Endothelial cell of umbilical vein (primary cell): ENCODE measurements around the gene H1-8. TPM values are rescaled to one million over a fixed set of nuclear protein-coding genes. Genes with fewer than 3 reads are reported as not detected.

ENCODE experiments used
- BruUV-seq: library from RNA; stranded (reverse); fragments of 400-500 nt; replicated peaks from 2 replicates; lab custom pipeline; 2021; lab: Mats Ljungman, UMichigan
- CTCF ChIA-PET: fragments of 300-600, 350-600 bp; sonication (Branson Sonifier 250); formaldehyde crosslinking; loops from one replicate; lab custom pipeline; 2021; ENCODE audit warnings: antibody characterized with exemption, inconsistent platforms; lab: Charles Lee
- POLR2A ChIA-PET: fragments of 300-600, 350-600 bp; sonication (Branson Sonifier 250); formaldehyde crosslinking; loops from one replicate; lab custom pipeline; 2021; ENCODE audit warnings: antibody characterized with exemption, inconsistent platforms; lab: Charles Lee
- DNase-seq: peaks from one replicate; pipeline ENCODE4 v3.0.0-alpha.2; 2011; ENCODE audit warnings: low read depth, low spot score
- FAIRE-seq: peaks from 2 replicates; lab custom pipeline; 2011; peaks lifted over from hg19 to GRCh38; lab: Jason Lieb, UNC
- H2AFZ ChIP-seq: 2 replicates; pipeline ENCODE4 v1.6.0; 2012; ENCODE audit warnings: low read depth, low read length, control low read depth, inconsistent platforms
- H3K27ac ChIP-seq: 2 replicates; pipeline ENCODE4 v1.5.1; 2011; ENCODE audit warnings: low read depth, mild to moderate bottlenecking, control low read depth, low read length, moderate library complexity; ENCODE audit not compliant: insufficient read depth
- H3K27me3 ChIP-seq, 2 experiments: 2 replicates each; pipeline versions ENCODE4 v1.6.0 to v1.6.1; 2011; ENCODE audit warnings: low read length in 2 of 2, mixed read lengths in 1 of 2; ENCODE audit not compliant: control insufficient read depth in 2 of 2, insufficient read depth in 2 of 2
- H3K36me3 ChIP-seq, 2 experiments: 2 replicates in 1 of 2; 3 replicates in 1 of 2; pipeline ENCODE4 v1.5.1; 2011; ENCODE audit warnings: low read length in 2 of 2, mild to moderate bottlenecking in 1 of 2, moderate library complexity in 1 of 2; ENCODE audit not compliant: control insufficient read depth in 2 of 2, insufficient read depth in 2 of 2; ENCODE audit errors: extremely low read depth in 1 of 2
- H3K4me1 ChIP-seq: 3 replicates; pipeline ENCODE4 v1.5.1; 2011; ENCODE audit warnings: mild to moderate bottlenecking, low read length; ENCODE audit not compliant: control insufficient read depth, insufficient read depth; ENCODE audit errors: extremely low read depth
- H3K4me2 ChIP-seq: 2 replicates; pipeline ENCODE4 v1.6.1; 2011; ENCODE audit warnings: low read length, control low read depth, mixed read lengths; ENCODE audit not compliant: insufficient read depth
- H3K4me3 ChIP-seq, 3 experiments: fragments of 200-600 bp in 1 of 3; sonication (generic), shearing (Covaris generic) in 1 of 3; replicated peaks in 1 of 3; 2 replicates each; pipeline ENCODE4 v1.5.1; 2011 to 2016; ENCODE audit warnings: control low read depth in 3 of 3, low read length in 3 of 3, mild to moderate bottlenecking in 2 of 3, inconsistent platforms in 1 of 3, low read depth in 1 of 3, moderate library complexity in 1 of 3; ENCODE audit not compliant: insufficient read depth in 1 of 3
- H3K79me2 ChIP-seq: 2 replicates; pipeline ENCODE4 v1.6.0; 2012; ENCODE audit warnings: low read length, inconsistent platforms; ENCODE audit not compliant: control insufficient read depth, insufficient read depth
- H3K9ac ChIP-seq: replicated peaks from 2 replicates; pipeline ENCODE3; 2011; ENCODE audit warnings: low read length, control low read depth; ENCODE audit not compliant: insufficient read depth; ENCODE audit errors: extremely low read depth
- H3K9me1 ChIP-seq: replicated peaks from 3 replicates; pipeline ENCODE4 v1.6.0; 2011; ENCODE audit warnings: mild to moderate bottlenecking, low read length; ENCODE audit not compliant: control insufficient read depth, insufficient read depth; ENCODE audit errors: extremely low read depth
- H3K9me3 ChIP-seq: replicated peaks from 2 replicates; pipeline ENCODE4 v1.5.1; 2012; ENCODE audit warnings: low read length, inconsistent platforms; ENCODE audit not compliant: control insufficient read depth, insufficient read depth
- H4K20me1 ChIP-seq: replicated peaks from 2 replicates; pipeline ENCODE3; 2011; ENCODE audit warnings: mild to moderate bottlenecking, low read length; ENCODE audit not compliant: control insufficient read depth, insufficient read depth; ENCODE audit errors: extremely low read depth
- CTCF ChIP-seq, 2 donors: IDR thresholded peaks; 1 replicate in 1 of 2; 2 replicates in 1 of 2; pipeline ENCODE4 v1.5.1; 2011; ENCODE audit warnings: low read length in 2 of 2, mild to moderate bottlenecking in 2 of 2, moderate library complexity in 2 of 2, control low read depth in 1 of 2, inconsistent platforms in 1 of 2, low read depth in 1 of 2; ENCODE audit not compliant: insufficient read depth in 1 of 2; ENCODE audit errors: extremely low read depth in 1 of 2
- FOS ChIP-seq: IDR thresholded peaks from 2 replicates; pipeline ENCODE4 v1.6.1; 2011; ENCODE audit warnings: mild to moderate bottlenecking, low read length, moderate library complexity, borderline replicate concordance; ENCODE audit not compliant: insufficient read depth
- GATA2 ChIP-seq: IDR thresholded peaks from 2 replicates; pipeline ENCODE4 v1.7.0; 2011; ENCODE audit warnings: low read depth, mild to moderate bottlenecking, moderate library complexity, mixed read lengths, low read length; ENCODE audit not compliant: insufficient read length, insufficient read depth
- JUN ChIP-seq: IDR thresholded peaks from 2 replicates; pipeline ENCODE4 v1.6.1; 2011; ENCODE audit warnings: borderline replicate concordance, low read depth; ENCODE audit not compliant: insufficient read length, insufficient read depth
- POLR2A ChIP-seq: IDR thresholded peaks from 2 replicates; pipeline ENCODE4 v1.6.1; 2012; ENCODE audit warnings: low read depth, mild to moderate bottlenecking, control low read depth, low read length
- POLR2AphosphoS5 ChIP-seq: IDR thresholded peaks from 2 replicates; pipeline ENCODE4 v1.6.1; 2012; ENCODE audit warnings: low read depth, mild to moderate bottlenecking, control low read depth, low read length, moderate library complexity; ENCODE audit not compliant: insufficient read depth
- dilution Hi-C: fragments of 300-500 bp; cut with MboI; formaldehyde crosslinking; loops from one replicate; pipeline ENCODE4 v1.15.0; 2019; ENCODE audit warnings: low sequenced_read_pairs; ENCODE audit not compliant: extremely low pct_ligation_motif_present
- intact Hi-C: fragments of 100-400 bp; cut with micrococcal nuclease; formaldehyde crosslinking; loops from one replicate; pipeline ENCODE4 v1.10.0; 2022
- polyA plus RNA-seq, 4 experiments: library from polyadenylated mRNA; depleted of rRNA in 3 of 4; stranded (reverse) in 3 of 4; unstranded in 1 of 4; fragments of >200 nt; gene quantifications; 2 replicates each; pipeline versions ENCODE4 v1.2.1 to v1.2.3, GENCODE V29; 2011 to 2012; ENCODE audit warnings: missing spikeins in 1 of 4
- total RNA-seq: library from RNA; stranded (reverse); gene quantifications from 2 replicates; pipeline ENCODE4 v1.2.3, GENCODE V29; 2021

The H1-8 gene
- total and polyA plus RNA-seq, 2 donors (not counting 3 experiments of a cell fraction or from before 2014, with no cell fraction given): not detected

GRCh38 chr3:129574206-129574605 is 31.2 kb downstream of the H1-8 start:
- Histone ChIP-seq H3K9me3 (no peaks in the 10 kb centered on the region), H3K27me3 (no peaks in the 10 kb centered on the region), H3K27ac (no peak overlapping the region), H3K9ac (no peak overlapping the region), H2AFZ (no peak overlapping the region), H4K20me1 (no peaks in the 10 kb centered on the region), H3K4me2 (no peak overlapping the region), H3K4me3 (no peak overlapping the region), H3K36me3 (peaks cover 43 to 84% of the 10 kb centered on the region in 2 experiments), H3K4me1 (peaks cover 12% of the 10 kb centered on the region), H3K79me2 (peaks cover under 1% of the 10 kb centered on the region), H3K9me1 (no peaks in the 10 kb centered on the region)
- intact Hi-C loops (no loop called here), dilution Hi-C loops (no loop called here)
- FAIRE-seq: no peak
- no peak for TF ChIP-seq JUN
- no peak for TF ChIP-seq POLR2A
- no peak for TF ChIP-seq CTCF (IDR thresholded peaks at IDR 0.05; ENCODE audit: extremely low read depth in 1 of 2, insufficient read depth in 1 of 2, low read depth in 1 of 2, low read length in 2 of 2)
- TF ChIP-seq POLR2AphosphoS5: peak; percentile 13
- no peak for TF ChIP-seq GATA2
- no peak for TF ChIP-seq FOS
- no peak for DNase-seq
- POLR2A ChIA-PET: no interaction called here
- BruUV-seq: no TSS peak
- CTCF ChIA-PET: interaction anchor here (1.6 kb wide), 1 partner anchor 84 kb away, joined by 5 read pairs; no protein-coding TSS in a partner anchor
